ENCODE data around the gene PRDM12.

The PRDM12 gene

GRCh38 chr9:130689937-130690700, 25.7 kb downstream of the PRDM12 start:
- peak; percentile 77 for DNase-seq (ENCODE audit: low read depth)

- no peak for DNase-seq (ENCODE audit: low read depth)
Measured at GRCh38 chr9:130692321-130692720, 27.9 kb downstream of the PRDM12 start.

GRCh38 chr9:130693101-130693425, 28.7 kb downstream of the PRDM12 start:
- DNase-seq (ENCODE audit: low read depth), result no peak

- peak; percentile 94 for DNase-seq (ENCODE audit: low read depth)
Measured at GRCh38 chr9:130693426-130694191, 29.2 kb downstream of the PRDM12 start, which contains the start of gene EXOSC2. EXOSC2 (plus strand) TSS chr9:130693780; CDS start chr9:130693792, 12 bp downstream.

- DNase-seq (ENCODE audit: low read depth), result no peak
Measured at GRCh38 chr9:130694205-130694604, 29.8 kb downstream of the PRDM12 start.

GRCh38 chr9:130696139-130696650, 31.8 kb downstream of the PRDM12 start:
- no peak for DNase-seq (ENCODE audit: low read depth)

- DNase-seq (ENCODE audit: low read depth), result no peak
Measured at GRCh38 chr9:130696996-130697395, 32.6 kb downstream of the PRDM12 start.

GRCh38 chr9:130698514-130698913, 34.1 kb downstream of the PRDM12 start:
- DNase-seq (ENCODE audit: low read depth), result no peak

- no peak for DNase-seq (ENCODE audit: low read depth)
Measured at GRCh38 chr9:130699047-130699446, 34.7 kb downstream of the PRDM12 start.

- DNase-seq (ENCODE audit: low read depth), result no peak
Measured at GRCh38 chr9:130701059-130702022, 36.9 kb downstream of the PRDM12 start.

GRCh38 chr9:130703501-130703900, 39.1 kb downstream of the PRDM12 start:
- DNase-seq (ENCODE audit: low read depth), result no peak

- DNase-seq (ENCODE audit: low read depth), result no peak
Measured at GRCh38 chr9:130707225-130707976, 43.0 kb downstream of the PRDM12 start.

- DNase-seq (ENCODE audit: low read depth), result no peak
Measured at GRCh38 chr9:130710822-130711352, 46.5 kb downstream of the PRDM12 start.

- DNase-seq (ENCODE audit: low read depth), result no peak
Measured at GRCh38 chr9:130711469-130711868, 47.1 kb downstream of the PRDM12 start.

- peak; percentile 91 for DNase-seq (ENCODE audit: low read depth)
Measured at GRCh38 chr9:130712564-130713285, 48.3 kb downstream of the PRDM12 start.

- DNase-seq (ENCODE audit: low read depth), result no peak
Measured at GRCh38 chr9:130713286-130713960, 49.0 kb downstream of the PRDM12 start.

- no peak for DNase-seq (ENCODE audit: low read depth)
Measured at GRCh38 chr9:130714586-130715110, 50.3 kb downstream of the PRDM12 start.

GRCh38 chr9:130715270-130715669, 50.9 kb downstream of the PRDM12 start:
- DNase-seq (ENCODE audit: low read depth), result no peak

GRCh38 chr9:130718562-130718961, 54.2 kb downstream of the PRDM12 start:
- DNase-seq (ENCODE audit: low read depth), result no peak
